ENCODE measurements around the gene IFI30.
A peak's percentile ranks its signal among the peaks of the same experiment; 100 is the strongest.

Gene IFI30

DNA sequence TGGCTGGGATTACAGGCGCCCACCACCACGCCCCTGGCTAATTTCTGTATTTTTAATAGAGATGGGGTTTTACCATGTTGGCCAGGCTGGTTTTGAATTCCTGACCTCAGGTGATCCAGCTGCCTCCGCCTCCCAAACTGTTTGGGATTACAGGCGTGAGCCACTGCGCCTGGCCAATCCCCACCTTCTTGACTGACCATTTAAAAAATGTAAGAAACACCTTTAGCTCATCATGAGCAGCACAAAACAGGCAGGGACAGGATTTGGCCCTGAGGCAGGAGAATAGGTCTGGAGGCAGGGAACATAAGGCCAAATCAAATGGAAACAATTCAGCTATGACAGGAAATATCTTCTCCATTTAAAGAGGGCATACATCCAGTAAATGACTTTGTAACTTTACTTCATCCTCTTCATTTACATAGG is 18.0 kb downstream of the IFI30 start:
- TF ChIP-seq, protein P1, sequence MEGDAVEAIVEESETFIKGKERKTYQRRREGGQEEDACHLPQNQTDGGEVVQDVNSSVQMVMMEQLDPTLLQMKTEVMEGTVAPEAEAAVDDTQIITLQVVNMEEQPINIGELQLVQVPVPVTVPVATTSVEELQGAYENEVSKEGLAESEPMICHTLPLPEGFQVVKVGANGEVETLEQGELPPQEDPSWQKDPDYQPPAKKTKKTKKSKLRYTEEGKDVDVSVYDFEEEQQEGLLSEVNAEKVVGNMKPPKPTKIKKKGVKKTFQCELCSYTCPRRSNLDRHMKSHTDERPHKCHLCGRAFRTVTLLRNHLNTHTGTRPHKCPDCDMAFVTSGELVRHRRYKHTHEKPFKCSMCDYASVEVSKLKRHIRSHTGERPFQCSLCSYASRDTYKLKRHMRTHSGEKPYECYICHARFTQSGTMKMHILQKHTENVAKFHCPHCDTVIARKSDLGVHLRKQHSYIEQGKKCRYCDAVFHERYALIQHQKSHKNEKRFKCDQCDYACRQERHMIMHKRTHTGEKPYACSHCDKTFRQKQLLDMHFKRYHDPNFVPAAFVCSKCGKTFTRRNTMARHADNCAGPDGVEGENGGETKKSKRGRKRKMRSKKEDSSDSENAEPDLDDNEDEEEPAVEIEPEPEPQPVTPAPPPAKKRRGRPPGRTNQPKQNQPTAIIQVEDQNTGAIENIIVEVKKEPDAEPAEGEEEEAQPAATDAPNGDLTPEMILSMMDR (IDR thresholded peaks at IDR 0.05; ENCODE audit: low read depth, low read length, missing control alignments), result no peak
- H3K27ac ChIP-seq, result peak overlapping the region; percentile 81

DNA sequence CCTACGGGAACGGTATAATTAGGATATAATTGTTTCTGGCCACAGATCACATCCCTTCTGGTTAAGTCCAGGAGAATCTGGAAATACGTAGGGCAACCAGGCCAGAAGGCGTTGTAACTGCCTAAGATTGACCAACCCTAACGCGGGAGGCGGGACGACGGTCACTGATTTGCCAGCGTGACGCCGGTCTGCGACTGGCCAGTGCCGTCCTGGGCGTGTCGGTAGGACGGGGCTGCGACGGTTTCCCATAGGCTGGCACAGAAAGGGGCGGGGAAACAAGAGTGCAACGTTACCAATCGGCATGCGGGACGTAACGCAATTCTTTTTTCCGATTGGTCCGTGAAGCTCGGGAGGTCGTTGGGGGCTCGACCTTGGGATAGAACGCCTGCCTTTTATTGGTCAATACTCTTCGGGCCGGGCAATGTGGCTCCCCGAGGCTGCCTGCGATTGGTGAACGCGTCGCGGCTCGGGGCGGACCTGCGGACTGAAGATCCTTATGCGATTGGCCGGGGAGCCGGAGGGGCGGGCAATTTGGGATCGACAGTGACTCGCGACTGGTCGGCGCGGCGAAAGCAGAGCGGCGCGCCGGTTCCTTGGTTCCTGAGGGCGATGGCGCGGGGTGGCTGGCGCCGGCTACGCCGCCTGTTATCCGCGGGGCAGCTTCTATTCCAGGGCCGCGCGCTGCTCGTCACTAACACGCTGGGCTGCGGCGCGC is 19.2 kb downstream of the IFI30 start, which contains the start of gene MPV17L2:
Gene MPV17L2 (plus strand): TSS at position 546 of the 715 bp plus-strand sequence. CDS start 64 bp downstream, at position 610.
- peak within 1 kb of the TSS; percentile 85 for H3K4me3 ChIP-seq (ENCODE audit: low read depth, low read length)
- in situ Hi-C loops (cut with HindIII; ENCODE audit: low pct_ligation_motif_present, low sequenced_read_pairs), result no loop called here
- DNase-seq, result peak; percentile 100

More for the DNA sequence above, 18.0 kb downstream of the IFI30 start:
- H3K4me3 ChIP-seq (ENCODE audit: low read depth, low read length), result peak overlapping the region; percentile 57
- no peaks in the 10 kb centered on the region for H3K27me3 ChIP-seq (replicated peaks)
- H3K36me3 ChIP-seq (replicated peaks), result peaks cover 7% of the 10 kb centered on the region
- DNase-seq, result no peak
- in situ Hi-C loops (cut with HindIII; ENCODE audit: low pct_ligation_motif_present, low sequenced_read_pairs), result no loop called here

DNA sequence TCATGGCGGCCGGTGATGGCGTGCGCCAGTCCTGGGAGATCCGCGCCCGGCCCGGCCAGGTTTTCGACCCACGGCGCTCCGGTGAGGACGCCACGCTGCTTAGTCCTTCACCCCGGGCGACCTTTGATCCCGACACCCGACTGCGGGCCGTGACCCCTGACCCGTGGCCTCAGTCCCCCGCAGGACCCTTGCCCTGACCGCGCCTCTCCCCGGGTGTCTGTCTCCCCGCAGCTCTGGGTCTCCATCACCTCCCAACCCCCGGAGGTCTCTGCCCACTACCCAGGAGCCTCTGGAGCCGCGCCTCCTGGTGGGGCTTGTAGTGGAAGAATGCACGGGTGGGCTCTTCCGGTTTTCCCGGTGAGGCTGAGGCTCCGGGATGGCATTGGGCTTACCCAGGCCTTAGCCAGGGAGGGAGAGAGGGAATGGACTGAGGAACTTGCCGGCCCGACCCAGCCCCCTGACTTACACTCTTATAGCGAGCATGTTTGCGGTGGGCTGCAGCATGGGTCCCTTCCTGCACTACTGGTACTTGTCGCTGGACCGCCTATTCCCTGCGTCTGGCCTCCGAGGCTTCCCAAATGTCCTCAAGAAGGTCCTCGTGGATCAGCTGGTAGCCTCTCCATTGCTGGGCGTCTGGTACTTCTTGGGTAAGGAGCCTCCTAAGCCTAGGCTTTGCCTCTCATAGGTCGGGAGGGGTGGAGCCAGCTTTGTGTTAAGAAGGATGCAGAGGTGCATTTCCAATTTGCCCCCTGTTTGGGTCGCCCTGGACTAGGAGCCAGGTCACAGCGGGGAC is 20.0 kb downstream of the IFI30 start:
- TF ChIP-seq, protein P1 (IDR thresholded peaks at IDR 0.05; ENCODE audit: low read depth, low read length, missing control alignments), result peak; percentile 27
- in situ Hi-C loops (cut with HindIII; ENCODE audit: low pct_ligation_motif_present, low sequenced_read_pairs), result no loop called here
- no peak for DNase-seq
- peak overlapping the region; percentile 77 for H3K27ac ChIP-seq
- H3K27me3 ChIP-seq (replicated peaks), result no peaks in the 10 kb centered on the region
- peak overlapping the region; percentile 85 for H3K4me3 ChIP-seq (ENCODE audit: low read depth, low read length)
- H3K36me3 ChIP-seq (replicated peaks), result peaks cover 12% of the 10 kb centered on the region

More for the DNA sequence above, 19.2 kb downstream of the IFI30 start, which contains the start of gene MPV17L2:
- Histone ChIP-seq H3K36me3 (replicated peaks) (peaks cover 7% of the 10 kb centered on the region), H3K27ac (peak within 1 kb of the TSS; percentile 81), H3K27me3 (replicated peaks) (no peaks in the 10 kb centered on the region)
- TF ChIP-seq, protein P1 (IDR thresholded peaks at IDR 0.05; ENCODE audit: low read depth, low read length, missing control alignments), result no peak

DNA sequence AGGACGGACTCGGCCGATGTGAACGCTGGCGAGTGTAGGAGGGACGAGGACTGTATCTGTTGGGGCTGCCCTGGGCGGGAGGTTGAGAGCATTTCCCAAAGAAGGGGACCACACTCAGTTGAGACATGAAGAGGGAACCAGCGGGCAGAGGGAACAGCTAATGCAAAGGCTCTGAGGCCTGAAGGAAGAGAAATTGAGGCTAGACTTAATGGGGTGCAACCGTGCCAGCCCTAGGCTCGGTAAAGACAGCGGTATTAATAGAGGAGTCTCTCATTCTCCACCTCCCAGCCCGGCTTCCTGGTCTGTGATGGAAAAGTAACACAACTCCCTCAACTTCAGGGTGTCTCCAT is 20.5 kb downstream of the IFI30 start:
- TF ChIP-seq, protein P1 (IDR thresholded peaks at IDR 0.05; ENCODE audit: low read depth, low read length, missing control alignments), result no peak
- in situ Hi-C loops (cut with HindIII; ENCODE audit: low pct_ligation_motif_present, low sequenced_read_pairs), result no loop called here
- no peaks in the 10 kb centered on the region for H3K27me3 ChIP-seq (replicated peaks)
- H3K4me3 ChIP-seq (ENCODE audit: low read depth, low read length), result peak overlapping the region; percentile 85
- peaks cover 12% of the 10 kb centered on the region for H3K36me3 ChIP-seq (replicated peaks)
- DNase-seq, result no peak
- H3K27ac ChIP-seq, result no peak overlapping the region

DNA sequence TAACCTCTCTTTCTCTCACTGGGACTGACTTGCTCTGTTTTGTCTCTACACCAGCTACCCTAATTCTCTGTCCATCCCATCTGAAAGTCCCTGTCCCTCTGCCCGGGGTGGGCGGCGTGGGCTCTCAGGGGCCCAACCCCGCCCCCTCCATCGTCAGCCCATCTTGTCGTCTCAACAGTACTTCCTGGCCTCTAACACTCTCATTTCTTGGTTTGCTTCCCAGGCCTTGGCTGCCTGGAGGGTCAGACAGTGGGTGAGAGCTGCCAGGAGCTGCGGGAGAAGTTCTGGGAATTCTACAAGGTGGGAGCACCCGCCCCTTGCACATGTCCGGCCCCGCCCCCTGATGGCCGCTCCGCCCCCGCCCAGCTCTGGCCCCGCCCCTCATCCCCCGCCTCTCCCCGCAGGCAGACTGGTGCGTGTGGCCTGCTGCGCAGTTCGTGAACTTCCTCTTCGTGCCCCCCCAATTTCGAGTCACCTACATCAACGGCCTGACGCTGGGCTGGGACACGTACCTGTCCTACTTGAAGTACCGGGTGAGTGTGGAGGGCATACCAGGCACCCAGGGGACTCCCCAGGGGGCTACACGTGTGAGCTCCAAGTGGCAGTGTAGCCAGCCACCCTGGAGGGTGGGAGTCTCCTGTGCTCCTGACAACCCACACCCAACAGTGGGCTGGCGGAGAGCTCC is 21.1 kb downstream of the IFI30 start:
- no peak overlapping the region for H3K4me3 ChIP-seq (ENCODE audit: low read depth, low read length)

More for the DNA sequence above, 21.1 kb downstream of the IFI30 start:
- no peaks in the 10 kb centered on the region for H3K27me3 ChIP-seq (replicated peaks)
- no peak overlapping the region for H3K27ac ChIP-seq
- DNase-seq, result no peak
- in situ Hi-C loops (cut with HindIII; ENCODE audit: low pct_ligation_motif_present, low sequenced_read_pairs), result no loop called here
- TF ChIP-seq, protein P1 (IDR thresholded peaks at IDR 0.05; ENCODE audit: low read depth, low read length, missing control alignments), result no peak
- H3K36me3 ChIP-seq (replicated peaks), result peaks cover 12% of the 10 kb centered on the region

Data from brain microvascular endothelial cell (primary cell).